H9 (cell line): ENCODE results near the gene YIPF5. TPM values are rescaled to one million over a fixed set of nuclear protein-coding genes. Genes with fewer than 3 reads are reported as not detected.

Experiments used
- DNase-seq: peaks from one replicate; pipeline ENCODE4 v3.0.0-alpha.2; 2017
- H2AFZ ChIP-seq: one replicate; pipeline ENCODE4 v1.6.1; 2013; ENCODE audit warnings: mild to moderate bottlenecking, low read length, control low read depth, moderate library complexity
- H2AK5ac ChIP-seq: 2 replicates; pipeline ENCODE4 v1.6.1; 2013; ENCODE audit warnings: low read length, control low read depth, mixed read lengths; ENCODE audit not compliant: insufficient read length
- H2BK120ac ChIP-seq: one replicate; pipeline ENCODE4 v1.6.1; 2013; ENCODE audit warnings: low read depth, mild to moderate bottlenecking, low read length, control low read depth, inconsistent platforms; ENCODE audit not compliant: poor library complexity, severe bottlenecking
- H2BK12ac ChIP-seq: 2 replicates; pipeline ENCODE4 v1.6.1; 2013; ENCODE audit warnings: low read length, control low read depth, mixed read lengths, low read depth; ENCODE audit not compliant: insufficient read length
- H2BK15ac ChIP-seq: 2 replicates; pipeline ENCODE4 v1.6.1; 2013; ENCODE audit warnings: low read depth, low read length, control low read depth
- H2BK20ac ChIP-seq: one replicate; pipeline ENCODE4 v1.6.1; 2013; ENCODE audit warnings: low read depth, mild to moderate bottlenecking, low read length, control low read depth, inconsistent platforms; ENCODE audit not compliant: poor library complexity, severe bottlenecking
- H2BK5ac ChIP-seq: 2 replicates; pipeline ENCODE4 v1.6.1; 2013; ENCODE audit warnings: low read length, control low read depth, mixed read lengths; ENCODE audit not compliant: insufficient read length
- H3K14ac ChIP-seq: 2 replicates; pipeline ENCODE4 v1.6.1; 2013; ENCODE audit warnings: low read length, control low read depth; ENCODE audit not compliant: insufficient read depth
- H3K18ac ChIP-seq: 2 replicates; pipeline ENCODE4 v1.6.1; 2013; ENCODE audit warnings: low read depth, mild to moderate bottlenecking, mixed read lengths, low read length, control low read depth; ENCODE audit not compliant: insufficient read length
- H3K23ac ChIP-seq: 2 replicates; pipeline ENCODE4 v1.6.1; 2013; ENCODE audit warnings: low read length, control low read depth, mixed read lengths, low read depth; ENCODE audit not compliant: insufficient read length
- H3K23me2 ChIP-seq: 2 replicates; pipeline ENCODE4 v1.6.1; 2013; ENCODE audit warnings: low read depth, mild to moderate bottlenecking, mixed read lengths, low read length, control low read depth; ENCODE audit not compliant: insufficient read length, poor library complexity, severe bottlenecking
- H3K27ac ChIP-seq: 2 replicates; pipeline ENCODE4 v1.5.1; 2013; ENCODE audit warnings: low read length, control low read depth, mixed read lengths, low read depth; ENCODE audit not compliant: insufficient read length
- H3K27me3 ChIP-seq: 2 replicates; pipeline ENCODE4 v1.6.1; 2013; ENCODE audit warnings: low read length, control low read depth, inconsistent platforms; ENCODE audit not compliant: insufficient read depth
- H3K4ac ChIP-seq: 2 replicates; pipeline ENCODE4 v1.6.1; 2013; ENCODE audit warnings: low read depth, mild to moderate bottlenecking, control low read depth, inconsistent platforms, low read length, moderate library complexity
- H3K4me1 ChIP-seq: 2 replicates; pipeline ENCODE4 v1.6.1; 2013; ENCODE audit warnings: low read length, control low read depth, inconsistent platforms; ENCODE audit not compliant: insufficient read depth
- H3K4me2 ChIP-seq: 2 replicates; pipeline ENCODE4 v1.6.1; 2013; ENCODE audit warnings: low read length, control low read depth, mixed read lengths; ENCODE audit not compliant: insufficient read length, insufficient read depth
- H3K56ac ChIP-seq: 2 replicates; pipeline ENCODE4 v1.6.1; 2013; ENCODE audit warnings: low read depth, mild to moderate bottlenecking, mixed read lengths, low read length, control low read depth; ENCODE audit not compliant: insufficient read length
- H3K79me1 ChIP-seq: 2 replicates; pipeline ENCODE4 v1.6.1; 2013; ENCODE audit warnings: low read depth, mild to moderate bottlenecking, moderate library complexity, low read length, control low read depth, inconsistent platforms; ENCODE audit not compliant: insufficient read depth, poor library complexity, severe bottlenecking
- H3K79me2 ChIP-seq: 2 replicates; pipeline ENCODE4 v1.6.1; 2013; ENCODE audit warnings: low read length, control low read depth, inconsistent platforms; ENCODE audit not compliant: insufficient read depth
- H3K9ac ChIP-seq: 2 replicates; pipeline ENCODE4 v1.6.1; 2013; ENCODE audit warnings: low read length, control low read depth, mixed read lengths; ENCODE audit not compliant: insufficient read length; ENCODE audit errors: extremely low read depth
- H3K9me3 ChIP-seq: one replicate; pipeline ENCODE4 v1.6.1; 2013; ENCODE audit warnings: low read depth, low read length, inconsistent platforms; ENCODE audit not compliant: control insufficient read depth
- H3T11ph ChIP-seq: one replicate; pipeline ENCODE4 v1.6.1; 2013; ENCODE audit warnings: mild to moderate bottlenecking, low read length, control low read depth, inconsistent platforms
- H4K20me1 ChIP-seq: one replicate; pipeline ENCODE4 v1.6.1; 2013; ENCODE audit not compliant: control insufficient read depth, insufficient read length, insufficient read depth
- H4K5ac ChIP-seq: 2 replicates; pipeline ENCODE4 v1.6.1; 2013; ENCODE audit warnings: low read depth, mild to moderate bottlenecking, mixed read lengths, low read length, control low read depth; ENCODE audit not compliant: insufficient read length
- H4K8ac ChIP-seq: replicated peaks from 2 replicates; pipeline ENCODE4 v1.6.1; 2013; ENCODE audit warnings: low read length, control low read depth, mixed read lengths, low read depth; ENCODE audit not compliant: insufficient read length
- H4K91ac ChIP-seq: 2 replicates; pipeline ENCODE4 v1.6.1; 2013; ENCODE audit warnings: low read depth, mild to moderate bottlenecking, moderate library complexity, mixed read lengths, low read length, control low read depth; ENCODE audit not compliant: insufficient read length
- H3K27ac Mint-ChIP-seq, 3 experiments: 2 replicates in 2 of 3; 3 replicates in 1 of 3; pipeline ENCODE4 v1.8.0; 2020 to 2021; ENCODE audit warnings: mixed read lengths in 3 of 3, mild to moderate bottlenecking in 1 of 3, moderate library complexity in 1 of 3
- H3K27me3 Mint-ChIP-seq: 2 replicates; pipeline ENCODE4 v1.8.0; 2021; ENCODE audit warnings: low read depth, mild to moderate bottlenecking, moderate library complexity, mixed read lengths
- H3K36me3 Mint-ChIP-seq, 3 experiments: 2 replicates in 2 of 3; 3 replicates in 1 of 3; pipeline ENCODE4 v1.8.0; 2020 to 2021; ENCODE audit warnings: low read depth in 3 of 3, mixed read lengths in 3 of 3; ENCODE audit not compliant: insufficient read depth in 1 of 3
- H3K4me1 Mint-ChIP-seq, 2 experiments: 2 replicates each; pipeline ENCODE4 v1.8.0; 2020; ENCODE audit warnings: mixed read lengths in 2 of 2
- H3K4me3 Mint-ChIP-seq, 2 experiments: 2 replicates in 1 of 2; 3 replicates in 1 of 2; pipeline ENCODE4 v1.8.0; 2020 to 2021; ENCODE audit warnings: mild to moderate bottlenecking in 2 of 2, mixed read lengths in 2 of 2, moderate library complexity in 1 of 2
- H3K9me3 Mint-ChIP-seq, 2 experiments: 2 replicates in 1 of 2; 3 replicates in 1 of 2; pipeline ENCODE4 v1.8.0; 2020; ENCODE audit warnings: mild to moderate bottlenecking in 2 of 2, mixed read lengths in 2 of 2, moderate library complexity in 1 of 2
- WGBS: extraction: QIAGEN DNeasy Blood & Tissue Kit; methylation state at CpG from one replicate; pipeline ENCODE4 v1.1.7; 2013; ENCODE audit warnings: missing lambda C conversion rate, low lambda C conversion rate, mixed read lengths; ENCODE audit not compliant: insufficient read length; ENCODE audit errors: extremely low coverage; 5-methylcytosine and 5-hydroxymethylcytosine counted together
- total RNA-seq: library from RNA; stranded (reverse); gene quantifications from 2 replicates; pipeline ENCODE4 v1.2.1, GENCODE V29; 2021
- TF ChIP-seq, protein P1 (sequence below): fragments of 200-600 bp; sonication (generic); conservative IDR thresholded peaks from 3 replicates; pipeline ENCODE4 v1.8.0; 2021; ENCODE audit warnings: antibody characterized with exemption, mild to moderate bottlenecking

YIPF5 gene
- total RNA-seq, 1 experiment from 2014 or later = 44.6 TPM

DNA sequence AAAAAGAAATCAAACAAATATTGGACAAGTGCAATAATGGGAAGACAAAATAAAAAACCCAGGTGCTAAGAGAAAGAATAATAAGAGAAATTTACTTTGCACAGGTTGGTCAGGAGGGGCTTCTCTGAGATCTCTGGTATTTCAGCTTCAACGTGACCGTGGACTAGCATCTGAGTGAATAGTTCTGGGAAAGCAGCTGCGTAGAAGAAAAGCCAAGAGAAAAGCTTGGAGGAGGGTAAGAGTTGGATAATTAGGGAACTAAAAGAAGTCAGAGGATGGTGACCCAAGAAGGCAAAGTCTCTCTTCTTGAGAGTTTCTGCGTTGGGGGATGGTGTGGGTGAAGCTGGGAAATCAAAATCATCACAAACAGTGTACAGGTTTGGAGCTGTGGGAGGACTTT is 41.6 kb downstream of the YIPF5 start:
- Histone ChIP-seq H3K9ac (no peak overlapping the region), H4K91ac (no peak overlapping the region), H3K18ac (no peak overlapping the region), H2BK15ac (no peak overlapping the region), H3K23ac (no peak overlapping the region), H3K4ac (no peak overlapping the region), H3K23me2 (no peaks in the 10 kb centered on the region), H2BK12ac (no peak overlapping the region), H4K5ac (no peak overlapping the region), H3K4me2 (no peak overlapping the region), H3K4me1 (peaks cover 3% of the 10 kb centered on the region; the same call in 1 of the 2 replicates), H2BK5ac (no peak overlapping the region), H3K27me3 (no peaks in the 10 kb centered on the region), H2AFZ (no peak overlapping the region), H3K56ac (no peak overlapping the region), H3K9me3 (no peaks in the 10 kb centered on the region), H2BK120ac (no peak overlapping the region), H4K8ac (no peak overlapping the region), H2AK5ac (no peak overlapping the region), H3K14ac (no peak overlapping the region), H3K27ac (no peak overlapping the region), H2BK20ac (no peak overlapping the region), H3K79me2 (no peaks in the 10 kb centered on the region), H4K20me1 (no peaks in the 10 kb centered on the region), H3K79me1 (no peaks in the 10 kb centered on the region), H3T11ph (no peak overlapping the region)
- no CpG with 5 or more reads among the region's 4 CpGs for WGBS
- no peaks in the 10 kb centered on the region for H3K27me3 Mint-ChIP-seq
- no peak overlapping the region for H3K4me3 Mint-ChIP-seq
- H3K4me1 Mint-ChIP-seq = peaks cover 15 to 16% of the 10 kb centered on the region in 2 experiments
- H3K27ac Mint-ChIP-seq = no peak overlapping the region; a peak in 1 of 7 replicates
- DNase-seq = no peak
- H3K9me3 Mint-ChIP-seq = no peaks in the 10 kb centered on the region
- H3K36me3 Mint-ChIP-seq = no peaks in the 10 kb centered on the region
- TF ChIP-seq, protein P1, sequence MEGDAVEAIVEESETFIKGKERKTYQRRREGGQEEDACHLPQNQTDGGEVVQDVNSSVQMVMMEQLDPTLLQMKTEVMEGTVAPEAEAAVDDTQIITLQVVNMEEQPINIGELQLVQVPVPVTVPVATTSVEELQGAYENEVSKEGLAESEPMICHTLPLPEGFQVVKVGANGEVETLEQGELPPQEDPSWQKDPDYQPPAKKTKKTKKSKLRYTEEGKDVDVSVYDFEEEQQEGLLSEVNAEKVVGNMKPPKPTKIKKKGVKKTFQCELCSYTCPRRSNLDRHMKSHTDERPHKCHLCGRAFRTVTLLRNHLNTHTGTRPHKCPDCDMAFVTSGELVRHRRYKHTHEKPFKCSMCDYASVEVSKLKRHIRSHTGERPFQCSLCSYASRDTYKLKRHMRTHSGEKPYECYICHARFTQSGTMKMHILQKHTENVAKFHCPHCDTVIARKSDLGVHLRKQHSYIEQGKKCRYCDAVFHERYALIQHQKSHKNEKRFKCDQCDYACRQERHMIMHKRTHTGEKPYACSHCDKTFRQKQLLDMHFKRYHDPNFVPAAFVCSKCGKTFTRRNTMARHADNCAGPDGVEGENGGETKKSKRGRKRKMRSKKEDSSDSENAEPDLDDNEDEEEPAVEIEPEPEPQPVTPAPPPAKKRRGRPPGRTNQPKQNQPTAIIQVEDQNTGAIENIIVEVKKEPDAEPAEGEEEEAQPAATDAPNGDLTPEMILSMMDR = no peak
